Smooth muscle cell (in vitro differentiated cells): ENCODE results near the gene DNAJA2. TPM values are rescaled to one million over a fixed set of nuclear protein-coding genes. Genes with fewer than 3 reads are reported as not detected.
A peak's percentile ranks its signal among the peaks of the same experiment; 100 is the strongest.

ENCODE experiments used
- DNase-seq: peaks from one replicate; lab custom pipeline; 2025; ENCODE audit not compliant: unreplicated experiment; lab: John Stamatoyannopoulos, UW
- H2AFZ ChIP-seq: fragments of 200-600 bp; sonication (generic); 2 replicates; pipeline ENCODE4 v1.6.0; 2016; ENCODE audit warnings: antibody characterized with exemption, low read depth, mild to moderate bottlenecking
- H3F3A ChIP-seq: fragments of 200-600 bp; sonication (generic); 2 replicates; pipeline ENCODE4 v1.6.0; 2017; ENCODE audit warnings: antibody characterized with exemption, low read depth
- H3K27ac ChIP-seq: fragments of 200-600 bp; sonication (generic); 2 replicates; pipeline ENCODE4 v1.5.1; 2016; ENCODE audit warnings: low read depth, mild to moderate bottlenecking
- H3K27me3 ChIP-seq: fragments of 200-600 bp; sonication (generic); 2 replicates; pipeline ENCODE4 v1.6.1; 2016; ENCODE audit warnings: low read depth, mild to moderate bottlenecking
- H3K36me3 ChIP-seq: fragments of 200-600 bp; sonication (generic); 2 replicates; pipeline ENCODE4 v1.5.1; 2016; ENCODE audit warnings: low read depth
- H3K4me1 ChIP-seq: fragments of 200-600 bp; sonication (generic); 2 replicates; pipeline ENCODE4 v1.5.1; 2016; ENCODE audit warnings: low read depth
- H3K4me2 ChIP-seq: fragments of 200-600 bp; sonication (generic); 2 replicates; pipeline ENCODE4 v1.6.0; 2016; ENCODE audit warnings: mild to moderate bottlenecking
- H3K4me3 ChIP-seq: fragments of 200-600 bp; sonication (generic); 2 replicates; pipeline ENCODE4 v1.5.1; 2016; ENCODE audit warnings: mild to moderate bottlenecking
- H3K79me2 ChIP-seq: fragments of 200-600 bp; sonication (generic); 2 replicates; pipeline ENCODE4 v1.6.0; 2016; ENCODE audit warnings: low read depth, mild to moderate bottlenecking
- H3K9ac ChIP-seq: fragments of 200-600 bp; sonication (generic); 2 replicates; pipeline ENCODE4 v1.6.0; 2016; ENCODE audit warnings: low read depth
- H3K9me3 ChIP-seq: fragments of 200-600 bp; sonication (generic); replicated peaks from 2 replicates; pipeline ENCODE4 v1.5.1; 2016; ENCODE audit warnings: low read depth
- H4K20me1 ChIP-seq: fragments of 200-600 bp; sonication (generic); 2 replicates; pipeline ENCODE4 v1.6.0; 2016; ENCODE audit warnings: low read depth
- CTCF ChIP-seq: fragments of 200-600 bp; sonication (generic); IDR thresholded peaks from 2 replicates; pipeline ENCODE4 v1.5.1; 2017; ENCODE audit warnings: borderline replicate concordance, mild to moderate bottlenecking, antibody characterized with exemption; ENCODE audit not compliant: insufficient read depth, poor library complexity, severe bottlenecking
- WGBS: methylation state at CpG from one replicate; pipeline ENCODE4 v1.1.7; 2016; ENCODE audit warnings: low lambda C conversion rate; 5-methylcytosine and 5-hydroxymethylcytosine counted together
- polyA plus RNA-seq: library from polyadenylated mRNA; unstranded; fragments of >200 nt; fragmentation: Nextera tagmentation; extraction: Ambion mirVana; gene quantifications from 2 replicates; pipeline ENCODE4 v1.2.1, GENCODE V29; 2016
- total RNA-seq: library from RNA; depleted of rRNA; stranded (reverse); fragments of >200 nt; gene quantifications from 2 replicates; pipeline ENCODE4 v1.2.3, GENCODE V29; 2014

The DNAJA2 gene
- total and polyA plus RNA-seq, 2 experiments from 2014 or later = 36.4 to 52.2 TPM

- no peak overlapping the region for H2AFZ ChIP-seq
- peaks cover 80% of the 10 kb centered on the region for H3K79me2 ChIP-seq
- peaks cover 14% of the 10 kb centered on the region for H3K4me1 ChIP-seq
- WGBS = 99% methylated on average over 2 of the region's 2 CpGs
- no peak for TF ChIP-seq CTCF
- H3K9ac ChIP-seq = no peak overlapping the region
- H3K4me3 ChIP-seq = no peak overlapping the region
- no peaks in the 10 kb centered on the region for H3F3A ChIP-seq
- DNase-seq = no peak
- no peak overlapping the region for H3K4me2 ChIP-seq
- H3K27me3 ChIP-seq = no peaks in the 10 kb centered on the region
- H3K36me3 ChIP-seq = peaks cover 20% of the 10 kb centered on the region
- H3K9me3 ChIP-seq = no peaks in the 10 kb centered on the region
- H3K27ac ChIP-seq = no peak overlapping the region
- peaks cover 69% of the 10 kb centered on the region for H4K20me1 ChIP-seq
Observed at GRCh38 chr16:46968063-46968435, 5.4 kb downstream of the DNAJA2 start.

- Histone ChIP-seq H3F3A (peaks cover 2% of the 10 kb centered on the region), H3K4me3 (no peak overlapping the region), H3K4me2 (no peak overlapping the region), H4K20me1 (peaks cover 63% of the 10 kb centered on the region), H3K4me1 (no peaks in the 10 kb centered on the region), H3K27me3 (no peaks in the 10 kb centered on the region), H3K27ac (peak overlapping the region; percentile 34), H3K36me3 (peaks cover 25% of the 10 kb centered on the region), H3K9me3 (no peaks in the 10 kb centered on the region), H3K9ac (no peak overlapping the region), H2AFZ (no peak overlapping the region), H3K79me2 (peaks cover 64% of the 10 kb centered on the region)
- no peak for DNase-seq
- no peak for TF ChIP-seq CTCF
- 91% methylated on average over 3 of the region's 3 CpGs for WGBS
Observed at GRCh38 chr16:46962629-46963028, 10.8 kb downstream of the DNAJA2 start.

GRCh38 chr16:46961373-46962353 is 11.8 kb downstream of the DNAJA2 start:
- H3K79me2 ChIP-seq = peaks cover 63% of the 10 kb centered on the region
- no peak overlapping the region for H3K4me2 ChIP-seq
- H3K27ac ChIP-seq = peak overlapping the region; percentile 34
- H2AFZ ChIP-seq = no peak overlapping the region
- H3K9ac ChIP-seq = no peak overlapping the region
- no peaks in the 10 kb centered on the region for H3K27me3 ChIP-seq
- peaks cover 25% of the 10 kb centered on the region for H3K36me3 ChIP-seq
- H3K4me3 ChIP-seq = no peak overlapping the region
- TF ChIP-seq CTCF = no peak
- H4K20me1 ChIP-seq = peaks cover 59% of the 10 kb centered on the region
- H3K4me1 ChIP-seq = no peaks in the 10 kb centered on the region
- H3F3A ChIP-seq = peaks cover 2% of the 10 kb centered on the region
- no peak for DNase-seq
- 97% methylated on average over 9 of the region's 9 CpGs for WGBS
- H3K9me3 ChIP-seq = no peaks in the 10 kb centered on the region
